Nephron (organoid): ENCODE data around the gene ST7L.
"Not testable (repeated sequence)": the region's sequence is repeated elsewhere in the genome, so short reads cannot be mapped to it uniquely, and the experiment has no call there.

Source experiments
- H3K27ac Mint-ChIP-seq, 3 experiments: 2 replicates each; pipeline ENCODE4 v1.8.0; 2020; ENCODE audit warnings: mixed read lengths in 3 of 3, mild to moderate bottlenecking in 2 of 3, moderate library complexity in 1 of 3
- H3K27me3 Mint-ChIP-seq: 2 replicates; pipeline ENCODE4 v1.8.0; 2021; ENCODE audit warnings: low read depth, mild to moderate bottlenecking, moderate library complexity, mixed read lengths
- H3K36me3 Mint-ChIP-seq: 2 replicates; pipeline ENCODE4 v1.8.0; 2020; ENCODE audit warnings: low read depth, mixed read lengths
- H3K4me1 Mint-ChIP-seq: 2 replicates; pipeline ENCODE4 v1.8.0; 2020; ENCODE audit warnings: mixed read lengths
- H3K4me3 Mint-ChIP-seq, 3 experiments: 2 replicates each; pipeline ENCODE4 v1.8.0; 2020; ENCODE audit warnings: mild to moderate bottlenecking in 3 of 3, mixed read lengths in 3 of 3, moderate library complexity in 2 of 3
- H3K9me3 Mint-ChIP-seq: 2 replicates; pipeline ENCODE4 v1.8.0; 2020; ENCODE audit warnings: mixed read lengths
- TF ChIP-seq, protein P1 (sequence below), 3 experiments: fragments of 200-600 bp; sonication (generic); IDR thresholded peaks; one replicate each; pipeline ENCODE4 v1.5.0; 2021; ENCODE audit warnings: antibody characterized with exemption in 3 of 3; ENCODE audit not compliant: unreplicated experiment in 3 of 3

Gene ST7L

GRCh38 chr1:112493351-112493750 is 125.6 kb downstream of the ST7L start:
- Mint-ChIP-seq H3K36me3 (no peaks in the 10 kb centered on the region), H3K9me3 (no peaks in the 10 kb centered on the region), H3K4me3 (no peak overlapping the region)

GRCh38 chr1:112492076-112492475 is 126.9 kb downstream of the ST7L start:
- H3K4me3 Mint-ChIP-seq: no peak overlapping the region
- peaks cover 22% of the 10 kb centered on the region for H3K27me3 Mint-ChIP-seq
- H3K9me3 Mint-ChIP-seq: no peaks in the 10 kb centered on the region
- no peak overlapping the region for H3K27ac Mint-ChIP-seq
- TF ChIP-seq, protein P1, sequence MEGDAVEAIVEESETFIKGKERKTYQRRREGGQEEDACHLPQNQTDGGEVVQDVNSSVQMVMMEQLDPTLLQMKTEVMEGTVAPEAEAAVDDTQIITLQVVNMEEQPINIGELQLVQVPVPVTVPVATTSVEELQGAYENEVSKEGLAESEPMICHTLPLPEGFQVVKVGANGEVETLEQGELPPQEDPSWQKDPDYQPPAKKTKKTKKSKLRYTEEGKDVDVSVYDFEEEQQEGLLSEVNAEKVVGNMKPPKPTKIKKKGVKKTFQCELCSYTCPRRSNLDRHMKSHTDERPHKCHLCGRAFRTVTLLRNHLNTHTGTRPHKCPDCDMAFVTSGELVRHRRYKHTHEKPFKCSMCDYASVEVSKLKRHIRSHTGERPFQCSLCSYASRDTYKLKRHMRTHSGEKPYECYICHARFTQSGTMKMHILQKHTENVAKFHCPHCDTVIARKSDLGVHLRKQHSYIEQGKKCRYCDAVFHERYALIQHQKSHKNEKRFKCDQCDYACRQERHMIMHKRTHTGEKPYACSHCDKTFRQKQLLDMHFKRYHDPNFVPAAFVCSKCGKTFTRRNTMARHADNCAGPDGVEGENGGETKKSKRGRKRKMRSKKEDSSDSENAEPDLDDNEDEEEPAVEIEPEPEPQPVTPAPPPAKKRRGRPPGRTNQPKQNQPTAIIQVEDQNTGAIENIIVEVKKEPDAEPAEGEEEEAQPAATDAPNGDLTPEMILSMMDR (IDR thresholded peaks at IDR 0.05; ENCODE audit: unreplicated experiment in 3 of 3): no peak
- no peaks in the 10 kb centered on the region for H3K4me1 Mint-ChIP-seq
- no peaks in the 10 kb centered on the region for H3K36me3 Mint-ChIP-seq

More at GRCh38 chr1:112493351-112493750, 125.6 kb downstream of the ST7L start:
- H3K27me3 Mint-ChIP-seq: peaks cover 35% of the 10 kb centered on the region
- H3K27ac Mint-ChIP-seq: no peak overlapping the region
- TF ChIP-seq, protein P1 (IDR thresholded peaks at IDR 0.05; ENCODE audit: unreplicated experiment in 3 of 3): no peak
- H3K4me1 Mint-ChIP-seq: no peaks in the 10 kb centered on the region

GRCh38 chr1:112488141-112488540 is 130.8 kb downstream of the ST7L start:
- Mint-ChIP-seq H3K9me3 (no peaks in the 10 kb centered on the region), H3K4me3 (no peak overlapping the region), H3K27me3 (no peaks in the 10 kb centered on the region), H3K4me1 (no peaks in the 10 kb centered on the region), H3K36me3 (no peaks in the 10 kb centered on the region), H3K27ac (no peak overlapping the region)
- TF ChIP-seq, protein P1 (IDR thresholded peaks at IDR 0.05; ENCODE audit: unreplicated experiment in 3 of 3): no peak

DNA sequence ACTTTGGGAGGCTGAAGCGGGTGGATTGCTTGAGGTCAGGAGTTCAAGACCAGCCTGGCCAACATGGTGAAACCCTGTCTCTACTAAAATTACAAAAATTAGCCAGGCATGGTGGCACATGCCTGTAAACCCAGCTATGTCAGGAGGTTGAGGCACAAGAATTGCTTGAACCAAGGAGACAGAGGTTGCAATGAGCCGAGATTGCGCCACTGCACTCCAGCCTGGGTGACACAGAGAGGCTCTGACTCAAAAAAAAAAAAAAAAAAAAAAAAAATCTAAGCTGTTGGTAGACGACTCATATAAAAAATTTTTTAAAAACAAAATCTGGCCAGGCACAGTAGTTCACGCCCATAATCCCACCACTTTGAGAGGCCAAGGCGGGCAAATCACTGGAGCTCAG is 131.3 kb downstream of the ST7L start:
- not testable (repeated sequence) for H3K9me3 Mint-ChIP-seq, H3K4me3 Mint-ChIP-seq, H3K36me3 Mint-ChIP-seq

DNA sequence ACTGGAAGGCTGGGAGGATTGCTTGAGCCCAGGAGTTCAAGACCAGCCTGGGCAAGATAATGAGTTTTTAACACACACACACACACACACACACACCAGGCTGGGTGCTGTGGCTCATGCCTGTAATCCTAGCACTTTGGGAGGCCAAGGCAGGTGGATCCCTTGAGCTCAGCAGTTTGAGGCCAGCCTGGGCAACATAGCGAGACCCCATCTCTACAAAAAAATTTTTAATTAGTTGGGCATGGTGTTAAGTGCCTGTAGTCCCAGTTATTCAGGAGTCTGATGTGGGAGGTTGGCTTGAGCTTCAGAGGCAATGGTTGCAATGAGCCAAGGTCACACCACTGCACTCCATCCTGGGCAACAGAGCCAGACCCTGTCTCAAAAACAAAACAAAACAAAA is 132.9 kb downstream of the ST7L start:
- H3K9me3 Mint-ChIP-seq, H3K4me1 Mint-ChIP-seq: not testable (repeated sequence)

More for the DNA sequence above, 131.3 kb downstream of the ST7L start:
- H3K27me3 Mint-ChIP-seq, H3K4me1 Mint-ChIP-seq, H3K27ac Mint-ChIP-seq: not testable (repeated sequence)

DNA sequence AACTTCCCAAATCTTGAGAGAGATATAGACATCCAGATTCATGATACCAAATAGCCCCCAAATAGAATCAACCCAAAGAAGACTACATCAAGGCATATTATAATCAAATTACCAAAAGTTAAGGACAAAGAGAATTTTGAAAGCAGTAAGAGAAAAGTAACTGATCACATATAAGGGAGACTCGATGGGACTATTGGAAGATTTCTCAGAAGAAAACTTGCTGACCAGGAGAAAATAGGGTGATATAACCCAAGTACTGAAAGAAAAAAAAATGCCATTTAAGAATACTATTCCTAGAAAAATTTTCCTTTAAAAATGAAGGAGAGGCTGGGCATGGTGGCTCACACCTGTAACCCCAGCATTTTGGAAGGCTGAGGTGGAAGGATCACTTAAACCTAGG is 140.6 kb downstream of the ST7L start:
- Mint-ChIP-seq H3K27me3 (peaks cover 3% of the 10 kb centered on the region), H3K27ac (no peak overlapping the region), H3K9me3 (peaks cover 39% of the 10 kb centered on the region), H3K4me3 (no peak overlapping the region), H3K36me3 (peaks cover 3% of the 10 kb centered on the region), H3K4me1 (no peaks in the 10 kb centered on the region)
- TF ChIP-seq, protein P1 (IDR thresholded peaks at IDR 0.05; ENCODE audit: unreplicated experiment in 3 of 3): no peak

More for the DNA sequence above, 132.9 kb downstream of the ST7L start:
- H3K27me3 Mint-ChIP-seq, H3K4me3 Mint-ChIP-seq, H3K36me3 Mint-ChIP-seq, H3K27ac Mint-ChIP-seq: not testable (repeated sequence)

DNA sequence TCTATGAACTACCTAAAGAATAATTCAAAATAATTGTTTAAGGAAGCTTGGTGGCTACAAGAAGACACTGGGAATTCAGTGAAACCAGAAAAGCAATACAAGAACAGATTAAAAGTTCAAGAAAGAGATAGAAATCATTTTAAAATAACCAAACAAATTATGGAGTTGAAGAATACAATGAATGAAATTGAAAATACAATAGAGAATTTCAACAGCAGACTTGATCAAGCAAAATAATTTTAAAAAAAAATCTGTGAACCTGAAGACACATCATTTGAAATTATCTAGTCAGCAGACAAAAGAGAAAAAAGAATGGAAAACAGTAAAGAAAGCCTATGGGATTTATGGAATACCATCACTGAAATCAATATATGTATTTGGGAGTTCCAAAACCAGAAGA is 141.4 kb downstream of the ST7L start:
- peaks cover 3% of the 10 kb centered on the region for H3K27me3 Mint-ChIP-seq
- TF ChIP-seq, protein P1 (IDR thresholded peaks at IDR 0.05; ENCODE audit: unreplicated experiment in 3 of 3): no peak
- peaks cover 3% of the 10 kb centered on the region for H3K36me3 Mint-ChIP-seq
- peaks cover 39% of the 10 kb centered on the region for H3K9me3 Mint-ChIP-seq
- H3K4me3 Mint-ChIP-seq: no peak overlapping the region
- no peaks in the 10 kb centered on the region for H3K4me1 Mint-ChIP-seq
- H3K27ac Mint-ChIP-seq: no peak overlapping the region
